NCI-H2107 treated with DMSO at 0.1 percent for 48 hours (cell line): Measurements from ENCODE around the gene FAM210B.
"Not testable (repeated sequence)": the region's sequence is repeated elsewhere in the genome, so short reads cannot be mapped to it uniquely, and the experiment has no call there.

ENCODE experiments used
- DNase-seq: peaks from one replicate; lab custom pipeline; 2025; ENCODE audit not compliant: unreplicated experiment; lab: John Stamatoyannopoulos, UW

Gene FAM210B

GRCh38 chr20:56358600-56359211 lies at the start of gene FAM210B:
Gene FAM210B, plus strand, starts transcription at chr20:56358974. Its CDS starts 32 bp downstream, at chr20:56359006.
- DNase-seq: peak; percentile 65

GRCh38 chr20:56316051-56316450 lies 42.7 kb upstream of the FAM210B start:
- no peak for DNase-seq

GRCh38 chr20:56316483-56316882 lies 42.3 kb upstream of the FAM210B start:
- no peak for DNase-seq

GRCh38 chr20:56322681-56323080 lies 36.1 kb upstream of the FAM210B start:
- no peak for DNase-seq

- no peak for DNase-seq
These were observed 35.6 kb upstream of the FAM210B start for GRCh38 chr20:56323206-56323605.

- DNase-seq: no peak
These were observed 35.1 kb upstream of the FAM210B start for GRCh38 chr20:56323656-56324055.

GRCh38 chr20:56324806-56325205 lies 34.0 kb upstream of the FAM210B start:
- DNase-seq: no peak

- DNase-seq: no peak
These were observed 29.9 kb upstream of the FAM210B start for GRCh38 chr20:56328861-56329260.

- not testable (repeated sequence) for DNase-seq
These were observed 22.1 kb upstream of the FAM210B start for GRCh38 chr20:56336709-56337108.

GRCh38 chr20:56342783-56343182 lies 16.0 kb upstream of the FAM210B start:
- no peak for DNase-seq

GRCh38 chr20:56343861-56344381 lies 14.9 kb upstream of the FAM210B start:
- DNase-seq: no peak

GRCh38 chr20:56345911-56346310 lies 12.9 kb upstream of the FAM210B start:
- no peak for DNase-seq

GRCh38 chr20:56347628-56348304 lies 11.0 kb upstream of the FAM210B start:
- no peak for DNase-seq

GRCh38 chr20:56348305-56348693 lies 10.5 kb upstream of the FAM210B start:
- DNase-seq: no peak

- no peak for DNase-seq
These were observed 10.0 kb upstream of the FAM210B start for GRCh38 chr20:56348746-56349145.

GRCh38 chr20:56350842-56351241 lies 7.9 kb upstream of the FAM210B start:
- DNase-seq: no peak

GRCh38 chr20:56352345-56353055 lies 6.3 kb upstream of the FAM210B start:
- no peak for DNase-seq

- DNase-seq: no peak
These were observed 5.4 kb upstream of the FAM210B start for GRCh38 chr20:56353356-56353755.

- DNase-seq: no peak
These were observed 704 bp upstream of the FAM210B start for GRCh38 chr20:56358070-56358469.

GRCh38 chr20:56359212-56360132 lies 698 bp downstream of the FAM210B start:
- no peak for DNase-seq
